ENCODE results near the gene SHFL.

SHFL gene

GRCh38 chr19:10085641-10086590 lies at the start of gene SHFL:
TSS of gene SHFL (plus strand) at chr19:10086317. CDS start at chr19:10086428, 111 bp downstream.
- DNase-seq: peak; percentile 50 to 63

GRCh38 chr19:10036601-10037071 lies 49.5 kb upstream of the SHFL start:
- DNase-seq: no peak

GRCh38 chr19:10037367-10037766 lies 48.8 kb upstream of the SHFL start:
- DNase-seq: no peak

- DNase-seq: no peak
Observed at GRCh38 chr19:10037809-10038208, 48.3 kb upstream of the SHFL start.

GRCh38 chr19:10043286-10043927 lies 42.7 kb upstream of the SHFL start:
- DNase-seq: no peak

GRCh38 chr19:10044390-10044789 lies 41.7 kb upstream of the SHFL start:
- DNase-seq: peak; percentile 9 to 17

GRCh38 chr19:10045371-10045770 lies 40.7 kb upstream of the SHFL start:
- no peak for DNase-seq

- no peak for DNase-seq
Observed at GRCh38 chr19:10049626-10050025, 36.5 kb upstream of the SHFL start.

- no peak for DNase-seq
Observed at GRCh38 chr19:10052602-10053360, 33.3 kb upstream of the SHFL start.

- peak in 1 of 2 experiments; percentile 15 for DNase-seq
Observed at GRCh38 chr19:10061717-10062310, 24.3 kb upstream of the SHFL start.

- peak; percentile 23 to 30 for DNase-seq
Observed at GRCh38 chr19:10068205-10068604, 17.9 kb upstream of the SHFL start.

GRCh38 chr19:10069046-10069445 lies 17.1 kb upstream of the SHFL start:
- DNase-seq: no peak

- no peak for DNase-seq
Observed at GRCh38 chr19:10070730-10071446, 15.2 kb upstream of the SHFL start.

- DNase-seq: peak; percentile 88 to 93
Observed at GRCh38 chr19:10074153-10074552, 12.0 kb upstream of the SHFL start.

GRCh38 chr19:10076535-10076934 lies 9.6 kb upstream of the SHFL start:
- DNase-seq: no peak

GRCh38 chr19:10078329-10078728 lies 7.8 kb upstream of the SHFL start:
- no peak for DNase-seq

- no peak for DNase-seq
Observed at GRCh38 chr19:10079031-10079453, 7.1 kb upstream of the SHFL start.

GRCh38 chr19:10083911-10084310 lies 2.2 kb upstream of the SHFL start:
- DNase-seq: no peak

- DNase-seq: no peak
Observed at GRCh38 chr19:10084803-10085202, 1.3 kb upstream of the SHFL start.

- no peak for DNase-seq
Observed at GRCh38 chr19:10086591-10087192, 575 bp downstream of the SHFL start.

- no peak for DNase-seq
Observed at GRCh38 chr19:10087296-10088061, 1.4 kb downstream of the SHFL start.
